SK-N-SH treated with all-trans-retinoic acid at 6 μM for 48 hours (cell line): ENCODE results near the gene SAMHD1.

Source experiments
- BACH2 ChIP-seq: fragments of 250-450 bp; sonication (Bioruptor Pico); IDR thresholded peaks from 2 replicates; pipeline ENCODE4 v1.9.0; 2021; ENCODE audit warnings: mild to moderate bottlenecking, borderline replicate concordance
- CREB5 ChIP-seq: fragments of 250-450 bp; sonication (Bioruptor Pico); IDR thresholded peaks from 2 replicates; pipeline ENCODE4 v1.5.1; 2020; ENCODE audit warnings: low read depth, mild to moderate bottlenecking, moderate library complexity
- CSRNP3 ChIP-seq: fragments of 250-450 bp; sonication (Bioruptor Pico); IDR thresholded peaks from 2 replicates; pipeline ENCODE4 v1.5.1; 2021; ENCODE audit warnings: mild to moderate bottlenecking, moderate library complexity
- ESRRG ChIP-seq: fragments of 250-450 bp; sonication (Bioruptor Pico); IDR thresholded peaks from 2 replicates; pipeline ENCODE4 v1.6.1; 2021; ENCODE audit warnings: mild to moderate bottlenecking
- GLIS3 ChIP-seq: fragments of 250-450 bp; sonication (Bioruptor Pico); IDR thresholded peaks from 2 replicates; pipeline ENCODE4 v1.5.0; 2020; ENCODE audit warnings: mild to moderate bottlenecking, moderate library complexity
- OSR1 ChIP-seq: fragments of 250-450 bp; sonication (Bioruptor Pico); IDR thresholded peaks from 2 replicates; pipeline ENCODE4 v1.8.0; 2022; ENCODE audit warnings: moderate library complexity, mild to moderate bottlenecking, inconsistent platforms
- PATZ1 ChIP-seq: fragments of 250-450 bp; sonication (Bioruptor Pico); IDR thresholded peaks from 2 replicates; pipeline ENCODE4 v1.8.0; 2020; ENCODE audit warnings: mild to moderate bottlenecking, moderate library complexity, borderline replicate concordance
- TSHZ2 ChIP-seq: fragments of 250-450 bp; sonication (Bioruptor Pico); IDR thresholded peaks from 2 replicates; pipeline ENCODE4 v1.5.0; 2020; ENCODE audit warnings: mild to moderate bottlenecking, moderate library complexity
- ZC3H10 ChIP-seq: fragments of 250-450 bp; sonication (Bioruptor Pico); IDR thresholded peaks from 2 replicates; pipeline ENCODE4 v1.5.1; 2021; ENCODE audit warnings: mild to moderate bottlenecking, moderate library complexity
- ZFP3 ChIP-seq: fragments of 250-450 bp; sonication (Bioruptor Pico); IDR thresholded peaks from 2 replicates; pipeline ENCODE4 v1.5.0; 2020; ENCODE audit warnings: mild to moderate bottlenecking, moderate library complexity
- ZFP30 ChIP-seq: fragments of 450-650 bp; formaldehyde crosslinking; IDR thresholded peaks from 2 replicates; pipeline ENCODE4 v1.5.0; 2022; ENCODE audit warnings: mild to moderate bottlenecking, moderate library complexity
- ZNF565 ChIP-seq: fragments of 450-650 bp; formaldehyde crosslinking; conservative IDR thresholded peaks from 2 replicates; pipeline ENCODE4 v1.5.0; 2020; ENCODE audit warnings: low read depth, mild to moderate bottlenecking, moderate library complexity
- ZNF70 ChIP-seq: fragments of 450-650 bp; formaldehyde crosslinking; IDR thresholded peaks from 2 replicates; pipeline ENCODE4 v1.5.0; 2020; ENCODE audit warnings: mild to moderate bottlenecking, moderate library complexity
- ZNF8 ChIP-seq: fragments of 450-650 bp; formaldehyde crosslinking; IDR thresholded peaks from 2 replicates; pipeline ENCODE4 v1.5.0; 2020; ENCODE audit warnings: mild to moderate bottlenecking, moderate library complexity

GRCh38 chr20:36856195-36856594 is 95.3 kb downstream of the SAMHD1 start:
- no peak for TF ChIP-seq ZNF70
- TF ChIP-seq ZFP30 (CRISPR knock-in tag): no peak
- no peak for TF ChIP-seq OSR1 (CRISPR knock-in tag)
- TF ChIP-seq GLIS3 (CRISPR knock-in tag): no peak
- no peak for TF ChIP-seq CSRNP3 (CRISPR knock-in tag)
- TF ChIP-seq ZNF565 (CRISPR knock-in tag): no peak
- TF ChIP-seq ZC3H10 (CRISPR knock-in tag): no peak
- TF ChIP-seq PATZ1 (CRISPR knock-in tag): no peak
- no peak for TF ChIP-seq ZFP3
- TF ChIP-seq ZNF8 (CRISPR knock-in tag): no peak
- no peak for TF ChIP-seq BACH2
- no peak for TF ChIP-seq CREB5 (CRISPR knock-in tag)
- TF ChIP-seq TSHZ2 (CRISPR knock-in tag): no peak
- TF ChIP-seq ESRRG (CRISPR knock-in tag): no peak
